GM23248 (cell line): ENCODE data around the gene CHST9. TPM values are rescaled to one million over a fixed set of nuclear protein-coding genes. Genes with fewer than 3 reads are reported as not detected.

Source experiments
- DNase-seq: peaks from one replicate; pipeline ENCODE4 v3.0.0-alpha.2; 2015
- H2AFZ ChIP-seq: fragments of 200-600 bp; sonication (generic); 2 replicates; pipeline ENCODE4 v1.6.1; 2016; ENCODE audit warnings: antibody characterized with exemption
- H3F3A ChIP-seq: fragments of 200-600 bp; sonication (generic); 2 replicates; pipeline ENCODE4 v1.6.1; 2016; ENCODE audit warnings: mild to moderate bottlenecking, antibody characterized with exemption, mixed run types; ENCODE audit not compliant: insufficient read depth
- H3K27ac ChIP-seq: fragments of 200-600 bp; sonication (generic); 2 replicates; pipeline ENCODE4 v1.5.1; 2016; ENCODE audit warnings: mild to moderate bottlenecking
- H3K27me3 ChIP-seq: fragments of 200-600 bp; sonication (generic); replicated peaks from 2 replicates; pipeline ENCODE4 v1.6.1; 2016; ENCODE audit warnings: mild to moderate bottlenecking; ENCODE audit not compliant: insufficient read depth
- H3K36me3 ChIP-seq: fragments of 200-600 bp; sonication (generic); 2 replicates; pipeline ENCODE4 v1.6.1; 2016; ENCODE audit warnings: low read depth, mild to moderate bottlenecking
- H3K4me1 ChIP-seq: fragments of 200-600 bp; sonication (generic); 2 replicates; pipeline ENCODE4 v1.6.1; 2016; ENCODE audit warnings: mild to moderate bottlenecking; ENCODE audit not compliant: insufficient read depth
- H3K4me2 ChIP-seq: fragments of 200-600 bp; sonication (generic); one replicate; pipeline ENCODE4 v1.6.1; 2016; ENCODE audit warnings: mild to moderate bottlenecking; ENCODE audit not compliant: unreplicated experiment
- H3K4me3 ChIP-seq: fragments of 200-600 bp; sonication (generic); 2 replicates; pipeline ENCODE4 v1.5.1; 2016; ENCODE audit warnings: mild to moderate bottlenecking
- H3K79me2 ChIP-seq: fragments of 200-600 bp; sonication (generic); 2 replicates; pipeline ENCODE4 v1.6.1; 2016; ENCODE audit warnings: mild to moderate bottlenecking; ENCODE audit not compliant: insufficient read depth
- H3K9ac ChIP-seq: fragments of 200-600 bp; sonication (generic); 2 replicates; pipeline ENCODE4 v1.6.1; 2016; ENCODE audit warnings: mild to moderate bottlenecking
- H3K9me2 ChIP-seq: fragments of 200-600 bp; sonication (generic); 2 replicates; pipeline ENCODE4 v1.6.1; 2016; ENCODE audit warnings: mixed run types, mild to moderate bottlenecking, moderate library complexity; ENCODE audit not compliant: insufficient read depth
- H3K9me3 ChIP-seq: fragments of 200-600 bp; sonication (generic); one replicate; pipeline ENCODE4 v1.6.1; 2017; ENCODE audit warnings: low read depth
- H4K20me1 ChIP-seq: fragments of 200-600 bp; sonication (generic); 2 replicates; pipeline ENCODE4 v1.6.0; 2016; ENCODE audit not compliant: insufficient read depth
- EZH2 ChIP-seq: fragments of 200-600 bp; sonication (generic); IDR thresholded peaks from 2 replicates; pipeline ENCODE4 v1.6.1; 2018; ENCODE audit warnings: antibody characterized with exemption, mild to moderate bottlenecking; ENCODE audit not compliant: insufficient read depth, poor library complexity, severe bottlenecking
- EZH2phosphoT487 ChIP-seq: fragments of 200-600 bp; sonication (generic); IDR thresholded peaks from 2 replicates; pipeline ENCODE4 v1.6.1; 2018; ENCODE audit warnings: antibody characterized with exemption, moderate library complexity, mild to moderate bottlenecking, low read depth; ENCODE audit not compliant: insufficient read depth
- WGBS, 2 experiments: methylation state at CpG; one replicate each; pipeline ENCODE4 v1.1.6; 2015 to 2017; ENCODE audit warnings: low lambda C conversion rate in 2 of 2, low coverage in 1 of 2; ENCODE audit errors: missing lambda C conversion rate in 2 of 2; 5-methylcytosine and 5-hydroxymethylcytosine counted together
- in situ Hi-C: fragments of 300-500 bp; cut with MboI; formaldehyde crosslinking; loops from 2 replicates; pipeline ENCODE4 v1.15.0; 2020
- polyA plus RNA-seq: library from polyadenylated mRNA; unstranded; fragments of >200 nt; fragmentation: Nextera tagmentation; extraction: Ambion mirVana; gene quantifications from 2 replicates; pipeline ENCODE4 v1.2.1, GENCODE V29; 2016
- total RNA-seq: library from RNA; depleted of rRNA; stranded (reverse); fragments of >200 nt; shearing (Covaris generic); gene quantifications from 2 replicates; pipeline ENCODE4 v1.2.3, GENCODE V29; 2014

CHST9 gene
- total and polyA plus RNA-seq, 2 experiments from 2014 or later: not detected

DNA sequence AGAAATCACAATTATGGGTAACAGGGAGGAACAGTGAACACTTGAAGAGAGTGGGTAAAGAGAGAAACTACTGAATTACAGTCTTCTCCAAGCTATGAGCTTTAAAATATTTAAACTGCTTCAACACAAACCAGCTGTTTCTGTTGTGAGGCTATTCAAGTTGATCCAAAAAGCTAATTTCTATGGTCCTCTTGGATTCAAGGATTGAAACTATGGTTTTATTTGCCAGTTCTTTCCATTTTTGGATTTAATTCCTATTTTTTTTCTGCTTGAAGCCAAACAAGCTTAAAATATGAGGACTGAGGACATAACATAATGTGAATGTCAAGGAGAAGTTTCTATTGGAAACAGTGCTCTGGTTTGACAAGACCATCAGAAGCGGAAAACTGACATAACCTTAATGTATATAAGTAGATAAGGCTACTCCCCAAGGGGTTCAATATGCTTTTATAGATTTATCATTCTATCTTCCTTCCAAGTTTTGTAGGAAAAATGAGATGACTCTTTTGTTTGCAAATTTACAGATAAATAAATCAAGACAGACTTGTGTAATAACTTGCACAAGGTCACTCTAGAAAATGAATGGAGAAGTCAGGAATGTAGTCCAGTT lies 258.9 kb downstream of the CHST9 start:
- no peaks in the 10 kb centered on the region for H4K20me1 ChIP-seq
- no peaks in the 10 kb centered on the region for H3F3A ChIP-seq
- no peak overlapping the region for H3K4me3 ChIP-seq
- H2AFZ ChIP-seq: no peak overlapping the region
- H3K9me2 ChIP-seq: no peaks in the 10 kb centered on the region
- H3K79me2 ChIP-seq: no peaks in the 10 kb centered on the region
- no peak overlapping the region for H3K4me2 ChIP-seq
- H3K27me3 ChIP-seq: no peaks in the 10 kb centered on the region
- H3K4me1 ChIP-seq: no peaks in the 10 kb centered on the region
- 0% methylated on average over 1 of the region's 1 CpG for WGBS, 2 experiments
- DNase-seq: no peak
- no peak for TF ChIP-seq EZH2
- TF ChIP-seq EZH2phosphoT487: no peak
- in situ Hi-C loops: no loop called here
- no peaks in the 10 kb centered on the region for H3K36me3 ChIP-seq
- no peaks in the 10 kb centered on the region for H3K9me3 ChIP-seq
- no peak overlapping the region for H3K9ac ChIP-seq
- no peak overlapping the region for H3K27ac ChIP-seq

- no peak for TF ChIP-seq EZH2phosphoT487
- no peak for TF ChIP-seq EZH2
- Histone ChIP-seq H3K9ac (no peak overlapping the region), H3K9me2 (no peaks in the 10 kb centered on the region), H3K9me3 (no peaks in the 10 kb centered on the region), H3K27ac (no peak overlapping the region), H4K20me1 (no peaks in the 10 kb centered on the region), H2AFZ (no peak overlapping the region), H3K36me3 (no peaks in the 10 kb centered on the region), H3K27me3 (no peaks in the 10 kb centered on the region), H3K4me3 (no peak overlapping the region), H3K4me2 (no peak overlapping the region), H3K4me1 (no peaks in the 10 kb centered on the region), H3K79me2 (no peaks in the 10 kb centered on the region), H3F3A (no peaks in the 10 kb centered on the region)
- no peak for DNase-seq
- WGBS, 2 experiments: 7 to 8% methylated on average over 3 of the region's 3 CpGs
- in situ Hi-C loops: no loop called here
These were observed 259.8 kb downstream of the CHST9 start for GRCh38 chr18:26925313-26925712.

DNA sequence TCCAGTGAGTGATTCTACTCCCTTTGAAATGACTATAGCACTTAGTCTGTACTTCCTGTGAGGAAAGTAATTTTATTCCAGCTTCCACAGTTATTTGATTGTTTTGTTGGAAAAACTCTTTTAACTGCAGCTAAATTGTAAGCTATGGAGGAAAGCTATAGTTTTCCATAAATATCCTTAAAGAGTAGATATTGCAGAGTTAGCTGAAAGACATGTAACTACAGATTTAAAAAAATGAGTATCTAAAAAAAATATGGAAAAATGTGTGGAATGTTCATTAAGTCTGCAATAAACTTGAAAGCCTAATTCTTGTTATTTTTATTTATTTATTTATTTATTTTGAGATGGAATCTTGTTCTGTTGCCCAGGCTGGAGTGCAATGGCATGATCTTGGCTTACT lies 262.8 kb downstream of the CHST9 start:
- no peaks in the 10 kb centered on the region for H4K20me1 ChIP-seq
- no peak overlapping the region for H3K4me2 ChIP-seq
- H3K9ac ChIP-seq: no peak overlapping the region
- TF ChIP-seq EZH2phosphoT487: no peak
- H3F3A ChIP-seq: no peaks in the 10 kb centered on the region
- H3K4me3 ChIP-seq: no peak overlapping the region
- H3K79me2 ChIP-seq: no peaks in the 10 kb centered on the region
- no peak overlapping the region for H2AFZ ChIP-seq
- H3K36me3 ChIP-seq: no peaks in the 10 kb centered on the region
- in situ Hi-C loops: no loop called here
- H3K27ac ChIP-seq: no peak overlapping the region
- H3K4me1 ChIP-seq: no peaks in the 10 kb centered on the region
- DNase-seq: no peak
- H3K9me2 ChIP-seq: no peaks in the 10 kb centered on the region
- no peaks in the 10 kb centered on the region for H3K9me3 ChIP-seq
- H3K27me3 ChIP-seq: no peaks in the 10 kb centered on the region

DNA sequence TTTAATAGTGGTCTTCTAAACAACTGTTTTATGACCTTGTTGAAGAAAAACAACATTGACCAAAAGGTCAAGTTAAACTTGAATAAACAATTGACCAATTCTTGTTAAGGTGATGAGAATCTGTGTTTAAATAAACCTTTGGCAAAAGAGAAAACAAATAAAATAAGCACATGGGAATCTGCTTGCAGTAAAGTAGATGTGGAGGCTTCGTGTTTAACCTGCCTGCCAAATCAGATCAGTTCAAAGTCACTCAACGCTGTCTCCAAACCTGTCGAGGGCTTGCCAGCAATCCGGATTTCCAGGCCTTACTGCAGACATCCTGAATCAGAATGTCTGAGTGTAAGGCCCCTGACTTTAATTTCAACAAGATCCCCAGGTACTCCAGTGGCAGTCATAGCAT lies 264.5 kb downstream of the CHST9 start:
- no peak overlapping the region for H3K27ac ChIP-seq

GRCh38 chr18:26919627-26920026 lies 265.5 kb downstream of the CHST9 start:
- no peaks in the 10 kb centered on the region for H3K27me3 ChIP-seq
- no peaks in the 10 kb centered on the region for H3K36me3 ChIP-seq
- no peak overlapping the region for H3K27ac ChIP-seq
- H3K9ac ChIP-seq: no peak overlapping the region
- H3F3A ChIP-seq: no peaks in the 10 kb centered on the region
- in situ Hi-C loops: no loop called here
- TF ChIP-seq EZH2phosphoT487: no peak
- no peak for TF ChIP-seq EZH2
- 0 to 8% methylated on average over 1 of the region's 1 CpG for WGBS, 2 experiments
- DNase-seq: no peak
- H3K9me2 ChIP-seq: no peaks in the 10 kb centered on the region
- no peaks in the 10 kb centered on the region; the same call in 1 of the 2 replicates for H4K20me1 ChIP-seq
- H3K4me1 ChIP-seq: no peaks in the 10 kb centered on the region
- H3K9me3 ChIP-seq: no peaks in the 10 kb centered on the region
- H3K4me2 ChIP-seq: no peak overlapping the region
- no peak overlapping the region for H2AFZ ChIP-seq
- no peak overlapping the region for H3K4me3 ChIP-seq
- H3K79me2 ChIP-seq: no peaks in the 10 kb centered on the region

More for the DNA sequence above, 264.5 kb downstream of the CHST9 start:
- Histone ChIP-seq H3K9me3 (no peaks in the 10 kb centered on the region), H3K36me3 (no peaks in the 10 kb centered on the region), H3K4me1 (no peaks in the 10 kb centered on the region), H3K27me3 (no peaks in the 10 kb centered on the region), H2AFZ (no peak overlapping the region), H3K4me2 (no peak overlapping the region), H3K4me3 (no peak overlapping the region), H3K9me2 (no peaks in the 10 kb centered on the region), H3F3A (no peaks in the 10 kb centered on the region), H4K20me1 (no peaks in the 10 kb centered on the region; the same call in 1 of the 2 replicates), H3K79me2 (no peaks in the 10 kb centered on the region), H3K9ac (no peak overlapping the region)
- DNase-seq: no peak
- 18 to 22% methylated on average over 4 of the region's 4 CpGs for WGBS, 2 experiments
- no peak for TF ChIP-seq EZH2phosphoT487
- no peak for TF ChIP-seq EZH2
- in situ Hi-C loops: no loop called here
